ENCODE results near the gene TRIM65.

DNA sequence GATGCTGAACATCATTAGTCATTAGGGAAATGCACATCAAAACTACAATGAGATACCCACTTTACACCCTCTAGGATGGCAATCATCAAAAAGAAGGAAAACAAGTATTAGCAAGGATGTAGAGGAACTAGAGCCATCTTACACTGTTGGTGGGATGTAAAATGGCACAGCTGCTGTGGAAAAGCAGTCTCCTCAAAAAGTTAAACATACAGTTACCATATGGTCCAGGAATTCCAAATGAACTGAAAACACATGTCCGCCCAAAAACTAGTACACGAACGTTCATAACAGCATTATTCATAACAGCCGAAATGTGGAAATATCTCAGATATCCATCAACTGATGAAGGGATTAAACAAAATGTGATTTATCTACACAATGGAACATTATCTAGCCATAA, 37.1 kb upstream of the TRIM65 start:
- TF ChIP-seq, protein P1, sequence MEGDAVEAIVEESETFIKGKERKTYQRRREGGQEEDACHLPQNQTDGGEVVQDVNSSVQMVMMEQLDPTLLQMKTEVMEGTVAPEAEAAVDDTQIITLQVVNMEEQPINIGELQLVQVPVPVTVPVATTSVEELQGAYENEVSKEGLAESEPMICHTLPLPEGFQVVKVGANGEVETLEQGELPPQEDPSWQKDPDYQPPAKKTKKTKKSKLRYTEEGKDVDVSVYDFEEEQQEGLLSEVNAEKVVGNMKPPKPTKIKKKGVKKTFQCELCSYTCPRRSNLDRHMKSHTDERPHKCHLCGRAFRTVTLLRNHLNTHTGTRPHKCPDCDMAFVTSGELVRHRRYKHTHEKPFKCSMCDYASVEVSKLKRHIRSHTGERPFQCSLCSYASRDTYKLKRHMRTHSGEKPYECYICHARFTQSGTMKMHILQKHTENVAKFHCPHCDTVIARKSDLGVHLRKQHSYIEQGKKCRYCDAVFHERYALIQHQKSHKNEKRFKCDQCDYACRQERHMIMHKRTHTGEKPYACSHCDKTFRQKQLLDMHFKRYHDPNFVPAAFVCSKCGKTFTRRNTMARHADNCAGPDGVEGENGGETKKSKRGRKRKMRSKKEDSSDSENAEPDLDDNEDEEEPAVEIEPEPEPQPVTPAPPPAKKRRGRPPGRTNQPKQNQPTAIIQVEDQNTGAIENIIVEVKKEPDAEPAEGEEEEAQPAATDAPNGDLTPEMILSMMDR (IDR thresholded peaks at IDR 0.05; ENCODE audit: low read length), result no peak
- TF ChIP-seq EZH2 (IDR thresholded peaks at IDR 0.05; ENCODE audit: borderline replicate concordance, low read length), result no peak

Measured in OCI-LY1 (cell line).